GM21825 (cell line): ENCODE measurements around the gene RBBP5.

Source experiments
- ATAC-seq: cut with Tn5 transposase; IDR thresholded peaks from one replicate; pipeline ENCODE4 v1.9.1; 2021; ENCODE audit warnings: mild to moderate bottlenecking, moderate library complexity; ENCODE audit not compliant: unreplicated experiment

RBBP5 gene

DNA sequence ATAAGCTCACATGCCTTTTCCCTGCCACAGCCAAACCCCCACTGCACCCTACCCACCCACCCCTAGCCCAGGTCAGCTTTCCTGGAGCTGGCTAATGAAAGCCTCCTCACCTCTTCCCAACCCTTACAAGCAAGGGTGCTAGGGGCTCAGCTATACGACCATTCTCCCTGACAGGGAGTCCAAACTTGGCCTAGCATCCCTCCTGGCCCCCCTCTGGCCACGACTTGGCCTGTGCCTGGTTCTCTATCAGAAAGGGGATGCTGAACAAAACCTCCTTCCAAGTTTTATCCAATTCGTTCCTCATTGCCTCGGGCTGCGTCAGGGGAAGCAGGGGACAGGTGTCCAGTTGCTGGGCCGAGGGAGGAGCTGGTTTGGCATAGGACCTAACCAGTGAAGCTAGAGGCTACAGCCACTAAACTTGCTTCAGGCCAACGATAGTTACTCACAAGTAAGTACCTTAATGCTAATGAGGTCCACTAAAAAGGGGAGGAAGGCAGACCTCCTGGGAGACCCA is 46.1 kb downstream of the RBBP5 start:
- ATAC-seq = no peak

DNA sequence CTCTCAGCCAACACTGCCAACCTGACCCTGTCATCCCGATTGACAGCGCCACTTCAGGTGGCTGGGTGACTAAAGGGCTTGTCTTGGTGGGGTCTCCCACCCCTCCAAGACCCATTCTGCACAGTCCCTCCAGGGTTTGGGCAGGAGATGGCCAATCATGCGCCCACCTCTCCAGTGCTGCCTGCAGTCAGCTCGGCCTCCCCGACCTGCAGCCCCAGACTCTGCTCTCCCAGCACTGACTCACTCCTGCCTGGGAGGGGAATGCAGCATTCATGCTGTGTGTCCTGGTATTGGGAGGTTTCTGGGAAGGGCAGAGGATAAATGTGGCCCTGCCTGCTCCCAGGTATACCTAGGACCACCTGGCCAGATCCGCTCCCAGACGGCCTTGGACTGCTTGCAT is 47.3 kb downstream of the RBBP5 start:
- no peak for ATAC-seq

DNA sequence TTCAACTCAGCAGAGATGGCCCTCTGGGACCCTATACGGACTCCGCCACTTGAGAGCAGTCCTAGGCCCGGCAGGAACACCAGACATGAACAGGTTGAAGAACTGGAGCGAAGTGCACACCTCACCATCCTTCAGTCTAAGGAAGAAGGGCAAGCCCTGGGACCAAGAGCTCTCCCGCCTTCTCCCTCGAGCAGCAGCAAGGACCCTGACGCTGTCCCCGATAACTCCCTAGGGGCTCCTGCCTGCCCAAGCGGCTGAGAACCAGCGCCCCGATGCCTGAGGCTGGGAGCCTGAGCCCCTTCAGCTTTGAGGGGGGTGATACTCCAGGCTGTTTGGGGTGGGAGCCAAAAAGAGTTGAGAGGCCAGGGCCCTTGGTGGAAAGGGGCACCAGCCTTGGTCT is 47.7 kb downstream of the RBBP5 start:
- no peak for ATAC-seq

DNA sequence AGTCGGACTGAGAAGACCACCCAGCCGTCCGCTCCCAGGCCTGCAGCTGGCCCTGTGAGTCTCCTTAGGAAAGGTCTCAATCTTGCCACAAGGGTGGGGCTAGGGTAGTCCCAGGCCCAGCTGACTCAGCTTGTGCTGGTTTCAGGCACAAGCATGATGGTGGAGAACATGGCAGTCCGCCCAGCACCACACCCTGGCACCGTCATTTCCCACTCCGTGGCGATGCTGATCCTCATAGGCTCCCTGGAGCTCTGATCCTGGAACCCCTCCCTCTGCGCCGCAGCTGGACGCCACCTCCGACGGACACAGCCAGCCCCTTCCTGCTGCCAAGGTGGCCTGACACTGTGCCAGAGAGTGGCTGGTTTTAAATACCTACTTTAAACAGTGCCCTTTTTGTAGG is 48.3 kb downstream of the RBBP5 start:
- no peak for ATAC-seq

DNA sequence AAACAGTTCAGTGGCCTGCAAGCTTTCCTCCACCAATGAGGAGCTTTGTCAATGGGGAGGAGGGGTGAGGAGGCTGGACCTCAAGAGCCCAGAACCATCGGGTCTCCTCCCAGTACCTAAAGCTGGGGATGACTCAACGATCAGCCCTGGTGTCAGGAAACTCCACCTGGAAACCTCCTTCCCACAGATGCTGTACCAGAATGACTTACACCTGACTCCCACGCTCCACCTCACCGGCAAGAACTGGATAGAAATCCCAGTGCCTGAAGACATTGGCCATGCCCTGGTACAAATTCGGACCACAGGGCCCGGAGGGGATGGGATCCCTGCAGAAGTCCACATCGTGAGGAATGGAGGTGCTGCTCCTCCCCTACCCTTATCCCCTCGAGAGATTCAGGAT is 48.9 kb downstream of the RBBP5 start:
- no peak for ATAC-seq

DNA sequence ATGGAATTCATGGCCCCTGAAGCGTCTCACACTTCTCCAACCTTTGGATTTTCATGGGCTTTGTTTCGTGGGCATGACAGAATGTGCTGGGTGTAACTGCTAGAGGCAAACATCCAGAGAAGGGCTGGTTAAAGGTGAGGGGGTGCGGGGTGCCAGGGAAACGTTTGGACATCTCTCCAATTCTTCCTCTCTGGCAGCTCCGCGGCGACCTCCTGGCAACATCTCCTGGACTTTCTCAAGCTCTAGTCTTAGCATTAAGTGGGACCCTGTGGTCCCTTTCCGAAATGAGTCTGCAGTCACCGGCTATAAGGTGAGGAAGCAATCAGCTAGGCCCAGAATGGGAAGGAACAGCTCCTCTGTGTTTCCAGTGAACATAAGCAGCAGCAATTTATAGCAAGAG is 49.5 kb downstream of the RBBP5 start:
- no peak for ATAC-seq

DNA sequence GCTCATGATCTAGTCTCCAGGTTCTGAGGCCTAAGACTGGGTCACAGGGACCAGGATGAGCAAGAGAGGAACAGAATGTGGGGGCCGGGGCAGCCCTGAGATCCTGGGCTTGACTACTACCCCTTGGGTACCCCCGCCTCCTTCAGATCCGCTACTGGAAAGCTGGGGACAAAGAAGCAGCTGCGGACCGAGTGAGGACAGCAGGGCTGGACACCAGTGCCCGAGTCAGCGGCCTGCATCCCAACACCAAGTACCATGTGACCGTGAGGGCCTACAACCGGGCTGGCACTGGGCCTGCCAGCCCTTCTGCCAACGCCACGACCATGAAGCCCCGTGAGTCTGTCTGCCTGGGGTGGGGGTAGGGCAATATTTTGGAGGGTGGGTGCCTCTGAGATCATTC is 50.0 kb downstream of the RBBP5 start:
- no peak for ATAC-seq

DNA sequence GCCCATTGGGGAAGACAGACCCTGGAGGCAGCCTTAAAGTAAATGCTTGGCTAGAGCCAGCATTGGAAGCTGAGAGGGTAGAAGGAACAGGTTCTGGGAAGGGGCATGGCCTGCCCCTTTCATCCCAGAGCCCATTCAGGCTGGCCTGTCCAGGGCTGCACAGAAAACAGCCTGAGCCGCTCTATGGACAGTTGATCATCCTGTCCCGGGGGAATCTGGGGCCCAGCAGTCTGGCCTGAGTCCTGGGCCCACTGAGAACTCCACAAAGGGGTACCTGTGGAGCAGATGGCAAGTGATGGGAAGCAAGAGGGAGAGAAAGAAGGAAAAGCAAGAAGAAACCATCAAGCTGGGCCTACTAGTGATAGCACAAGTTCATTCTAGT is 50.8 kb downstream of the RBBP5 start:
- ATAC-seq = no peak

DNA sequence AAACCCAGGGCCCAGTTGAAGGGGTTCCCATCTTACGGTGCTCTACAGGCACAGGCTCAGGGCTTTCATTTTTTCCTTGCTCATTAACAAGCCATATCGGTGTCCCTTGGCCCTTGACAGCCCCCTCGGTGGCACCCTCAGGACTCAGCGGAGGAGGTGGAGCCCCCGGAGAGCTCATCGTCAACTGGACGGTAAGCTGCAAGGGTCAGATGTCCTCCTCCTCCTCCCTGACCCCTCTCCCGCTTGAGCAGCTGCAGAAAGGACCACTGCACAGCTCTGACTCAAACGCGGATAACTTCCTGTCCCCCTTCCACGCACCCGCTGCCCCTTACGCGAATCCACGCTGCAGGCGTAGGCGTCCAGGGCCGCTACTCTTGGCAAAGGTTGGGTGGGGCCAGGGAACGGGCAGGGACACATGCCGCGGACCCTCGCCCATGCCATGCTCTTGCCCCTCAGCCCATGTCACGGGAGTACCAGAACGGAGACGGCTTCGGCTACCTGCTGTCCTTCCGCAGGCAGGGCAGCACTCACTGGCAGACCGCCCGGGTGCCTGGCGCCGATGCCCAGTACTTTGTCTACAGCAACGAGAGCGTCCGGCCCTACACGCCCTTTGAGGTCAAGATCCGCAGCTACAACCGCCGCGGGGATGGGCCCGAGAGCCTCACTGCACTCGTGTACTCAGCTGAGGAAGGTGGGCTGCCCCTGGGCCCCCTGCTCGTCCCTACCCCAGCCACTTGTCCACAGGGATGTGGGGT is 52.2 kb downstream of the RBBP5 start:
- no peak for ATAC-seq

DNA sequence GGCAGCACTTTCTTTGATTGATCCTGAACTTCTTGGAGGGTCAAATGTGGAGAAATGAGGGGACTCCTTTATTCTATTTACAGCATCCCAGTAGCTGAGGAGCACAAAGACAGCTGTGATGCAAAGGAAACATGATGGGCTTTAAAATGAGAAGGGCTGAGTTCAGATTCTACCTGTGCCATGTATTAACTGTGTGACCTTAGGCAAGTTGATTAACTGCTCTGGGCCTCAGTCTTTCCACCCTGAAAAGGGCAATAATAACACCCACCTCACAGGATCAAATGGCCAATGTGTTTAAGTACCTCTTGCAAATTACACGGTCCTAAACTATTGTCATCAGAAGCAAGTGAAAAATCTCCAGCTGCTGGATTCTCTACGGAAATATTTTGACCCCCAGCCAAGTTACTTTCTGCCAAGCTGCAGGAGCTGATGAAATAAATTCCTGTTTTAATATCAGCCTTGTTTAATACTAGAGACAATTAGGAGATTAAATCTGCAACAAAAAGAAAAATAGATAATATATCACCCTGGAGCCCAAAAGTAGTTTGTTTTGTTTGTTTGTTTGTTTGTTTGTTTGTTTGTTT is 53.2 kb downstream of the RBBP5 start:
- ATAC-seq = no peak

DNA sequence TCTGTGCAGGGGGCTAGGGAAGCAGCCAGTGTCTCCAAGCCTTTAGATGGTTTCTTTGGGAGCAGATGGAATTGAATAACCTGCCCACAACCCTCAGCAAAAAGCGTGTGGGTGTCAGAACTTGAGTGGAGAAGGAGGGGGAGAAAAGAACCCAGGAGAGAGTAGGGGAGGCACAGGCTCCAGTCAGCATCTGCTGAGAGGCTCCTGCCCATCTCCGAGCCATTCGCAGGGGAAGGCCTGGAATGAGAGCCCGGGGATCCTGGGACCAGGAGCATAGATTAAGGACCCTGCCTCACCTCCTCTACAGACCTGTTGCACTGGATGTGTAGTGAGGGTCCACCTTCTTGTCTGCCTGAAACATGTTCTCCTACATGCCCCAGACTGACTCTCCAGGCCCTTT is 53.8 kb downstream of the RBBP5 start:
- ATAC-seq = no peak

DNA sequence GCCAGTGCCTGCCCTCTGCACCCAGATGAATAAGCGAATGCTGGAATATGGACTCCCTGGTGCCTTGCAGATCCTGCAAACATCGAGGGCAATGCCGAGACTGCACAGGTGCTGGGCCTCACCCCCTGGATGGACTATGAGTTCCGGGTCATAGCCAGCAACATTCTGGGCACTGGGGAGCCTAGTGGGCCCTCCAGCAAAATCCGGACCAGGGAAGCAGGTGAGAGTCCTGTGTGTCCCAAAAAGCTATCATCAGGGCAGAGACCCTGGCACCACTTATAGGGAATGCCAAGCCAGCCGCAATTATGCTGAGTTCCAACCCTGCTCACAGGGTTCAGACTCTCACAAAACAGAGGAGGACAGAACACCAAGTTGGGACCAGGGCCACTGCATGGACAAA is 54.7 kb downstream of the RBBP5 start:
- ATAC-seq = no peak

DNA sequence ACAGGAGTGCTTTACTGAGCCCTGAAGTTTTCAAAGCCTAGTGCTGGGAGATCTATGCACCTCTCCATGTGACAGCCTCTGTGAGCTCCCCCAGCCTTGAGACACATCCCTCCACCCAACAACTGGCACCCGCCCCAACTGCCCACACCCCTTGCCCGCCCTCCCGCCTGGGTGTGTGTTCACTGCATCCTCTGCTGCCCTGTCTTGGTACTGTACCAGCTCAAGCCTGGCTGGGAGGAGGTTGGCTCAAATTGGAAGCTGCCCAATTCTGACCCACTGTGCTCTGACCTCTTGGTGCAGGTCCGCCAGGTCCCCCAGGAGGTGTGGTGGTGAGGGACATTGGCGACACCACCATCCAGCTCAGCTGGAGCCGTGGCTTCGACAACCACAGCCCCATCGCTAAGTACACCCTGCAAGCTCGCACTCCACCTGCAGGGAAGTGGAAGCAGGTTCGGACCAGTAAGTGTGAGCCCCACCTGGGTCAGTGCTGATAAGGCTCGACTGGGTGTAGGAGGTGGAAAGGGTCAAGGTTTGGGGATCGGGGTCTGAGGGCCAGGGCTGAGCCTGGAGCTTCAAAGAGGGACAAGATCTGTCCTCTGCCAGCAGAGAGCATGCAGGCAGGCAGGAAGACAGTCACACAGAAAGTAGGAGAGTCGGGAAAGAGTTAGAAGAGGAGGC is 55.5 kb downstream of the RBBP5 start:
- no peak for ATAC-seq

DNA sequence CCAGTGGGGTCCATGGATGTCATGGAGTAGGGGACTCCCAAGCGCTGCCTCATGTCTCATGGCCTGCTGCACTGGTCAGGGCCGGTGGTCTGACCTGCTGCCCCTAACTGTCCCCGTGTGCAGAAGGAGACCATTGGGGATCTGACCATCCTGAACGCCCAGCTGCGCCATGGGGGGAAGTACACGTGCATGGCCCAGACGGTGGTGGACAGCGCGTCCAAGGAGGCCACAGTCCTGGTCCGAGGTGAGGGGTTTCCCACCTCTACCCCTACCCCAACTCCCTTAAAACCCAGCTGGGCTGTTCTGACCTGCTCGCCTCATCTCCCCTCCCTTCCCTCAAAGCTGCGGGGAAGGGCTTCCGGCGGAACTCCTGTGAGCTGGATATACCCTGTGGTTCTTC is 56.1 kb downstream of the RBBP5 start:
- ATAC-seq = no peak

DNA sequence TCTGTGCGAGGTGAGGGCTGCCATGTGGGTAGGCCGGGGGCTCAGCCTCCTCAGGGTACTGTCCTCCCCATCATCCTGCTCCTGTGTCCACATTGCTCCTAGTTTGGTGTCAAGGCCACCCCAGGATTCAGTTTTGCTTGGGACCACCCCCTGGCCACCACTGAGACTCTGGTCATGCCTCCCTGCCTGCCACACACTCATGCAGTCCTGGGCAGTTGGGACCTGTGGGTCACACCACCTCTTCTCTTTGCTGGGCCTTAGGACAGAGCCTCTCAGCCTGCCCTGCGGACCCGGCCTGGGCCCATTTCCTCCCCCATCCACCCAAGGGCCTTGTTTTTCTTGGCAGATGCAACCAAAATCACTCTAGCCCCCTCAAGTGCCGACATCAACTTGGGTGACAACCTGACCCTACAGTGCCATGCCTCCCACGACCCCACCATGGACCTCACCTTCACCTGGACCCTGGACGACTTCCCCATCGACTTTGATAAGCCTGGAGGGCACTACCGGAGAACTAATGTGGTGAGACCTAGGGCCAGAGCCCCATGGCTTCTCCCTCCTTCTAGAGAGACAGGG is 56.9 kb downstream of the RBBP5 start:
- no peak for ATAC-seq

DNA sequence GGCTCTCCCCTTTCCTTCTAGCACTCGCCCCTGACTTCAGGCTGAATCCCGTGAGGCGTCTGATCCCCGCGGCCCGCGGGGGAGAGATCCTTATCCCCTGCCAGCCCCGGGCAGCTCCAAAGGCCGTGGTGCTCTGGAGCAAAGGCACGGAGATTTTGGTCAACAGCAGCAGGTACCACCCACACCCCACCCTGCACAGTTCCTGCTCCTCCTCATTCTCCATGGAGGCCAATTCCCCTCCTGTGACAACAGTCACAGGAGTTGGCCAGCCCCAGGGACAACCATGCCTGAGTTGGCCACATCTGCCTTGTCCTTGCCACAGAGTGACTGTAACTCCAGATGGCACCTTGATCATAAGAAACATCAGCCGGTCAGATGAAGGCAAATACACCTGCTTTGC is 57.5 kb downstream of the RBBP5 start:
- no peak for ATAC-seq

DNA sequence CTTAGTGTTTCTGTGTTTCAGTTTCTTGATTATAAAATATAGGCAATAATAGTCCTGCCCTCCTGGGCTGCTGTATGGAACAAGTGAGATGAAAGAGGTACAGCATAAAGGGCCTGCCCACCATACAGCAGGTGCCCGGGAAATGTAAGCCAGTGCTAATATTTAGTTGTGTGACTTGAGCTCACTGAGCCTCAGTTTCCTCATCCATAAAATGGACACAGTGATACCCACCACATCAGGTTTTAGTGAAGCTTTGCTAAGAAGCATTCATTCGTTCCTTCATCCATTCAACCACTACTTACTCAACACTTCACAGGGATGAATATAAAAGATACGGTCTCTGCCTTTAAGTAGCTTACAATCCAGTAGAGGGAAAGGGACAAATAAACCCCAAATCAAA is 58.9 kb downstream of the RBBP5 start:
- ATAC-seq = no peak

DNA sequence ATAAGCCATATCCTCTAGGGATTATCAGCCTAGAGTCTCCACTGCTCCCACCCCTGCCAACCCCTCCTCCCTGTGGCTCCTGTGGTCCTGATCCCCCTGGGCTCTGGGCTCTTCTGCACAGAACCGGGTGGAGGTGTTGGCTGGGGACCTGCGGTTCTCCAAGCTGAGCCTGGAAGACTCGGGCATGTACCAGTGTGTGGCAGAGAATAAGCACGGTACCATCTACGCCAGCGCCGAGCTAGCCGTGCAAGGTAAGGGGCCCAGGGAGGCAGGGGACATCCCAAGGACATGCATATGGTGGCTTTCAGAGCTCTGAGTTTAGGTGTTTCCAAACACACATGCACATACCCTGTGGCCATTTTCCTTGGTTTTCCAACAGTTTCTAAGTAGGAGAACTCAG is 59.5 kb downstream of the RBBP5 start:
- no peak for ATAC-seq

DNA sequence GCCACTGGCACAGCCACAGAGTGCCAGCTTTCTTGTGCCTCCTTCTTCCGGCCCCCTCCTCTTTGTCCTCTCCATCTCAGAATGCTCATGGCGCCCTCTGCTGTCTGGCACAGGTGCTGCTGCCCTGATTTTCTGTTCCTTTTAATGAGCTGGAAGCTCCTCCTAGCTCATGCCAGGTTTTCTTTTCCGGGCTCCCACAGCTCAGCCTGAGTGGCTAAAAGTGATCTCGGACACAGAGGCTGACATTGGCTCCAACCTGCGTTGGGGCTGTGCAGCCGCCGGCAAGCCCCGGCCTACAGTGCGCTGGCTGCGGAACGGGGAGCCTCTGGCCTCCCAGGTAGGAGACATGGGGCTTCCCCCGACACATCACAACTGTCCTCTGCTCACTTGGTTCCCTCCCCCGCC is 60.1 kb downstream of the RBBP5 start:
- no peak for ATAC-seq

DNA sequence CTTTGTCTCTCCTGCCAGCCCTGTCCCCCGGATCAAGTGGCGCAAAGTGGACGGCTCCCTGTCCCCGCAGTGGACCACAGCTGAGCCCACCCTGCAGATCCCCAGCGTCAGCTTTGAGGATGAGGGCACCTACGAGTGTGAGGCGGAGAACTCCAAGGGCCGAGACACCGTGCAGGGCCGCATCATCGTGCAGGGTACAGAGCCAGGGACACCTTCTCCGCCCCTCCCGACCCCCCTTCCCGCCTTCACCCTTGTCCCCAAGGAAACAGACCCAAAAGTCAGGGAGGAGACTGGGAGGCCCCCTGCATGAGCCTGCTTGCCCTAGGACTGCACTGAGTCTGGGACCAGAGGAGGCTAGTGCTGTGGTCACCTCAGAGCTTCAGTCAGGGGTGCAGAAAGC is 60.6 kb downstream of the RBBP5 start:
- no peak for ATAC-seq

DNA sequence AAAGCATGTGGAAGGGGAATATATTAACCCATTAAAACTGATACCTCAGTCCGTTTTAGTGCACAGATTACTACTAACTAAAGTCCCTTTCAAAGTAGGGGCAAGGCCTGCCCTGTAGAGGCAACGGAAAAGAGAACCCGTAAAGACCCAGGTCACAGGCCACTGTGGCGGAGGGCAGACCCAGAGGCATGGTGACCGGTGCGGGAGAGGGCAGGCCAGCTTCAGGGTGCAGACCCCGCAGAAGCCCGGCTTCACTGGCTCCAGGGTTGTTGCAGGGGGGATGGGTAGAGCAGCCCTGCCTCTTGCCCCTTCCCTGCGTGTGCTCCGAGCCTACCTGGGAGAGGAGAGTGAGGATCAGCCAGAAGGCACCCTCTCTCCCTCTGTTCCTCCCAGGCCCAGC is 61.0 kb downstream of the RBBP5 start:
- ATAC-seq = no peak

DNA sequence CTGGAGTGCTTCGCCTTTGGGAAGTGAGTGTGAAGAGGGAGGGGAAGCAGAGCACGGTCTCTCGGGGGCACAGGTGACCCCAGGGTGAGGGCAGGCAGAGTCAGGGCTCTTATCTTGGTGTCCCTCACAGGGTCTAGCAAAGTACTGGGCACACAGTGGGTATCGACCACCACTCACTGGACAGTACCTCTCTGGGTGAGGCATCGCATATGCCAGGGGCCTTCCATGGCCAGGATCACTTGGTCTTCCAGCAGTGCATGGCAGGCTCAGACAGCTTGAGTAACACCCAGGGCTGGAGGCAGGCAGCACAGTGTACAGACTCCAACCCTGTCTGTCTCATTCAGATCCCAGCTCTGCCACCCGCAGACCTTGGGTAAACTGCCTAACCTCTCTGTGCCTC is 62.1 kb downstream of the RBBP5 start:
- ATAC-seq = no peak
